Measurements from ENCODE around the gene CASP3.

- no peak for TF ChIP-seq CTCF (IDR thresholded peaks at IDR 0.05)
- no peak for TF ChIP-seq POLR2A (IDR thresholded peaks at IDR 0.05)
Measured at GRCh38 chr4:184645904-184646610, 3.2 kb downstream of the CASP3 start.
